Loucy (cell line): ENCODE results near the gene ANAPC4.

ENCODE experiments used
- H2AFZ ChIP-seq: fragments of 200-600 bp; sonication (generic); 2 replicates; pipeline ENCODE4 v1.6.0; 2016; ENCODE audit warnings: antibody characterized with exemption, mild to moderate bottlenecking, low read length, moderate library complexity
- H3F3A ChIP-seq: fragments of 200-600 bp; 2 replicates; pipeline ENCODE4 v1.6.0; 2016; ENCODE audit warnings: antibody characterized with exemption, low read depth, mild to moderate bottlenecking
- H3K27me3 ChIP-seq: fragments of 200-600 bp; sonication (generic); 2 replicates; pipeline ENCODE4 v1.6.1; 2014; ENCODE audit warnings: low read length, mild to moderate bottlenecking; ENCODE audit not compliant: insufficient read depth, poor library complexity, severe bottlenecking
- H3K36me3 ChIP-seq: fragments of 200-600 bp; sonication (generic); 2 replicates; pipeline ENCODE4 v1.6.1; 2016; ENCODE audit warnings: low read length; ENCODE audit not compliant: insufficient read depth
- H3K4me1 ChIP-seq: fragments of 200-600 bp; sonication (generic); 2 replicates; pipeline ENCODE4 v1.5.1; 2014; ENCODE audit warnings: low read length, mild to moderate bottlenecking; ENCODE audit not compliant: insufficient read depth, poor library complexity, severe bottlenecking
- H3K4me2 ChIP-seq: fragments of 200-600 bp; sonication (generic); 2 replicates; pipeline ENCODE4 v1.6.0; 2014; ENCODE audit warnings: antibody characterized with exemption, low read length, low read depth, mild to moderate bottlenecking; ENCODE audit not compliant: poor library complexity, severe bottlenecking
- H3K4me3 ChIP-seq: fragments of 200-600 bp; sonication (generic); 2 replicates; pipeline ENCODE4 v1.5.1; 2014; ENCODE audit warnings: low read length, mild to moderate bottlenecking, mixed read lengths; ENCODE audit not compliant: poor library complexity, severe bottlenecking
- H3K79me2 ChIP-seq: fragments of 200-600 bp; sonication (generic); 2 replicates; pipeline ENCODE4 v1.6.1; 2014; ENCODE audit warnings: low read length; ENCODE audit not compliant: insufficient read depth
- H3K9ac ChIP-seq: fragments of 200-600 bp; sonication (generic); 2 replicates; pipeline ENCODE4 v1.6.0; 2014; ENCODE audit warnings: mild to moderate bottlenecking, low read depth, low read length, moderate library complexity; ENCODE audit not compliant: poor library complexity, severe bottlenecking
- H3K9me2 ChIP-seq: fragments of 200-600 bp; sonication (generic); replicated peaks from 2 replicates; pipeline ENCODE4 v1.6.1; 2016; ENCODE audit warnings: low read depth, low read length, mixed read lengths
- H3K9me3 ChIP-seq: fragments of 200-600 bp; sonication (generic); 2 replicates; pipeline ENCODE4 v1.6.1; 2014; ENCODE audit warnings: mild to moderate bottlenecking, antibody characterized with exemption, low read length, low read depth; ENCODE audit not compliant: insufficient read depth
- H4K20me1 ChIP-seq: fragments of 200-600 bp; sonication (generic); 2 replicates; pipeline ENCODE4 v1.6.0; 2014; ENCODE audit warnings: antibody characterized with exemption, low read length, mild to moderate bottlenecking; ENCODE audit not compliant: insufficient read depth, poor library complexity, severe bottlenecking
- EZH2phosphoT487 ChIP-seq: fragments of 200-600 bp; IDR thresholded peaks from 2 replicates; pipeline ENCODE4 v1.6.1; 2018; ENCODE audit warnings: antibody characterized with exemption, mild to moderate bottlenecking, moderate library complexity, borderline replicate concordance
- TF ChIP-seq, protein P1 (sequence below): fragments of 200-600 bp; sonication (generic); conservative IDR thresholded peaks from 2 replicates; pipeline ENCODE4 v1.5.1; 2014; ENCODE audit warnings: mild to moderate bottlenecking, antibody characterized with exemption, low read length

The ANAPC4 gene

DNA sequence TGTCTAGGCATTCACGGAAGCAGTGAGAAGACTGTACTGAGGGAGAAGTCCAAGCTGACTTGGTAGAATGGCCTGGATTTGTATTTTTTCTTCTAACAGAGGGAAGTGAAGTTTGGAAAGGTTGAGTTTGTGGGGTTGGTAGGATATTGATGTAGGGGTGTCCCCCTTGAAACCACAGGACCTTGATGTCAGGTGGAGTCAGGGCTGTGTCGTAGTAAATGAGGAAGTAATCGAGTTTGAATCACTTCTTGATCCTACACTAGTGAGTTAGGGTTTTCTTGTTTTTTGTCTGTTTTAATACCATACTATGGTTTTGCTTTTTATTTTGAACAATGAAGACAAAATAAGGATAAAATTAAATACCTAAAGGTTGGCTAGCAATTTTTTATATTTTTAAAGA, 30.1 kb upstream of the ANAPC4 start:
- Histone ChIP-seq H3K36me3 (peaks cover 9% of the 10 kb centered on the region; the same call in 1 of the 2 replicates), H3K4me2 (no peak overlapping the region), H3K9me2 (no peaks in the 10 kb centered on the region), H3K9me3 (no peaks in the 10 kb centered on the region), H4K20me1 (no peaks in the 10 kb centered on the region), H3K27me3 (no peaks in the 10 kb centered on the region), H3K9ac (no peak overlapping the region), H3K4me3 (no peak overlapping the region), H3K4me1 (no peaks in the 10 kb centered on the region), H3F3A (no peaks in the 10 kb centered on the region), H2AFZ (no peak overlapping the region), H3K79me2 (no peaks in the 10 kb centered on the region)
- TF ChIP-seq EZH2phosphoT487 = no peak
- TF ChIP-seq, protein P1, sequence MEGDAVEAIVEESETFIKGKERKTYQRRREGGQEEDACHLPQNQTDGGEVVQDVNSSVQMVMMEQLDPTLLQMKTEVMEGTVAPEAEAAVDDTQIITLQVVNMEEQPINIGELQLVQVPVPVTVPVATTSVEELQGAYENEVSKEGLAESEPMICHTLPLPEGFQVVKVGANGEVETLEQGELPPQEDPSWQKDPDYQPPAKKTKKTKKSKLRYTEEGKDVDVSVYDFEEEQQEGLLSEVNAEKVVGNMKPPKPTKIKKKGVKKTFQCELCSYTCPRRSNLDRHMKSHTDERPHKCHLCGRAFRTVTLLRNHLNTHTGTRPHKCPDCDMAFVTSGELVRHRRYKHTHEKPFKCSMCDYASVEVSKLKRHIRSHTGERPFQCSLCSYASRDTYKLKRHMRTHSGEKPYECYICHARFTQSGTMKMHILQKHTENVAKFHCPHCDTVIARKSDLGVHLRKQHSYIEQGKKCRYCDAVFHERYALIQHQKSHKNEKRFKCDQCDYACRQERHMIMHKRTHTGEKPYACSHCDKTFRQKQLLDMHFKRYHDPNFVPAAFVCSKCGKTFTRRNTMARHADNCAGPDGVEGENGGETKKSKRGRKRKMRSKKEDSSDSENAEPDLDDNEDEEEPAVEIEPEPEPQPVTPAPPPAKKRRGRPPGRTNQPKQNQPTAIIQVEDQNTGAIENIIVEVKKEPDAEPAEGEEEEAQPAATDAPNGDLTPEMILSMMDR = no peak

DNA sequence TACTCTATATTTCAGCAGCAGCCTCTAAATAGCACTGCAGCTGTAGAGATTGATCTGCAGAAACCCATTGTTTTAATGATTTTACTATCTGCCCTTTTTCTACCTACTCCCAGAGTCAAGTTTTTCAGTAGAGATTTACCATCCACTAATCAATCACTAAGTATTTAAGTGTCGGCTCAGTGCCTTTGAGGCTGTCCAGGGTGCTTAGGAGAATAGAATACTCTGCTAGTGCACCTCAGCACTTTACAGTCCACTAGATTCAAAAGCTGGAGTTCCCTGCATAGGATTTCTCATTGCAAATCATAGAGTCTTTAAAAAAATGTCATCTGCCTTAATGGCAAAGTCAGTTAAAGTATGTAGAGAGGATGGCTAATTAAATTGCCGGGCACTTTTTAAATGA, 29.6 kb upstream of the ANAPC4 start:
- Histone ChIP-seq H3K27me3 (no peaks in the 10 kb centered on the region), H3K36me3 (peaks cover 11% of the 10 kb centered on the region; the same call in 1 of the 2 replicates)
- TF ChIP-seq, protein P1 = no peak
- TF ChIP-seq EZH2phosphoT487 = no peak

DNA sequence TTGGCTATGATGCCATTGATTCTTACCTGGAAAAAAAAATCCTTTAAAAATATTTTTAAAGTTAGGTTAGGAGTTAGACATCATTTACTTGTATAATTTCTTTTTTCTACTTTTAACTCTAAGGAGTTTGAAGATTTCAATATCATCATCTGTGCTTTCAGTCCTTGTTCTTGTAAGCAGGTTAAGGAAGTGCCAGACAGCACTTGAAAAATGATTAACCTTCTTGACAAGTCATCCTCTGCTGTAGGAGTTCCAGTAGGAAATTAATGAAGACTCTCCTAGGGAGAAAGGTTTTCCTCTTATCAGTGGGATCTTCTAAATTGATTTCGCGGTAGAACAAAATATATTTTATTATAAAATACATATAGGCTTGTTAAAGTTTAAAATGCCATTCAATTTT, 29.1 kb upstream of the ANAPC4 start:
- Histone ChIP-seq H2AFZ (no peak overlapping the region), H4K20me1 (no peaks in the 10 kb centered on the region), H3K79me2 (no peaks in the 10 kb centered on the region), H3K9me3 (no peaks in the 10 kb centered on the region), H3K36me3 (peaks cover 11% of the 10 kb centered on the region; the same call in 1 of the 2 replicates), H3K4me3 (no peak overlapping the region), H3F3A (no peaks in the 10 kb centered on the region), H3K4me2 (no peak overlapping the region), H3K9ac (no peak overlapping the region), H3K4me1 (no peaks in the 10 kb centered on the region), H3K27me3 (no peaks in the 10 kb centered on the region), H3K9me2 (no peaks in the 10 kb centered on the region)
- no peak for TF ChIP-seq EZH2phosphoT487
- TF ChIP-seq, protein P1 = no peak

More for the DNA sequence above, 29.6 kb upstream of the ANAPC4 start:
- Histone ChIP-seq H3K4me3 (no peak overlapping the region), H3K4me1 (no peaks in the 10 kb centered on the region), H3K9ac (no peak overlapping the region), H4K20me1 (no peaks in the 10 kb centered on the region), H3K9me3 (no peaks in the 10 kb centered on the region), H3K9me2 (no peaks in the 10 kb centered on the region), H2AFZ (no peak overlapping the region), H3K4me2 (no peak overlapping the region), H3K79me2 (no peaks in the 10 kb centered on the region), H3F3A (no peaks in the 10 kb centered on the region)
